Activated B cell treated with CpG ODN at 0.5 μM for 24 hours (primary cell): Measurements from ENCODE around the gene ZNF319. TPM values are rescaled to one million over a fixed set of nuclear protein-coding genes. Genes with fewer than 3 reads are reported as not detected.

ENCODE experiments used
- ATAC-seq: fragments of 200-7000 bp; cut with Tn5 transposase; one replicate; pipeline ENCODE4 v1.10.0; 2021; ENCODE audit warnings: low read depth, mild to moderate bottlenecking, moderate library complexity
- CTCF ChIA-PET: fragments of 350-600 bp; sonication (Branson Sonifier 250); formaldehyde crosslinking; loops from one replicate; lab custom pipeline; 2021; ENCODE audit warnings: antibody characterized with exemption; lab: Charles Lee
- POLR2A ChIA-PET: fragments of 350-600 bp; sonication (Branson Sonifier 250); formaldehyde crosslinking; loops from one replicate; lab custom pipeline; 2021; ENCODE audit warnings: antibody characterized with exemption; lab: Charles Lee
- DNase-seq: peaks from one replicate; pipeline ENCODE4 v3.0.0; 2022
- H3K27ac Mint-ChIP-seq: one replicate; pipeline ENCODE4 v1.8.0; 2020; ENCODE audit warnings: mixed read lengths
- H3K27me3 Mint-ChIP-seq: one replicate; pipeline ENCODE4 v1.8.0; 2021; ENCODE audit warnings: mixed read lengths
- H3K36me3 Mint-ChIP-seq: one replicate; pipeline ENCODE4 v1.8.0; 2021; ENCODE audit warnings: low read depth, mixed read lengths
- H3K4me1 Mint-ChIP-seq: one replicate; pipeline ENCODE4 v1.8.0; 2021; ENCODE audit warnings: mixed read lengths
- H3K4me3 Mint-ChIP-seq: one replicate; pipeline ENCODE4 v1.8.0; 2020; ENCODE audit warnings: mild to moderate bottlenecking, mixed read lengths
- H3K9me3 Mint-ChIP-seq: one replicate; pipeline ENCODE4 v1.8.0; 2020; ENCODE audit warnings: mixed read lengths
- CTCF ChIP-seq: fragments of 200-600 bp; IDR thresholded peaks from one replicate; pipeline ENCODE4 v1.8.0; 2022; ENCODE audit warnings: antibody characterized with exemption, mild to moderate bottlenecking
- intact Hi-C: fragments of 100-400 bp; cut with micrococcal nuclease; formaldehyde crosslinking; loops from one replicate; pipeline ENCODE4 v1.15.1; 2024
- total RNA-seq: library from RNA; stranded (reverse); gene quantifications from 2 replicates; pipeline ENCODE4 v1.2.3, GENCODE V29; 2022

The ZNF319 gene
- total RNA-seq, 1 donor from 2014 or later, result 10.6 TPM

GRCh38 chr16:58035356-58036170, 35.1 kb upstream of the ZNF319 start:
- ChIA-PET CTCF (no interaction called here), POLR2A (no interaction called here)
- ATAC-seq, result no peak
- H3K4me1 Mint-ChIP-seq, result no peaks in the 10 kb centered on the region
- H3K4me3 Mint-ChIP-seq, result no peak overlapping the region
- no peaks in the 10 kb centered on the region for H3K9me3 Mint-ChIP-seq
- no peaks in the 10 kb centered on the region for H3K36me3 Mint-ChIP-seq
- H3K27me3 Mint-ChIP-seq, result peaks cover 3% of the 10 kb centered on the region
- no peak for TF ChIP-seq CTCF
- DNase-seq, result no peak
- no peak overlapping the region for H3K27ac Mint-ChIP-seq
- intact Hi-C loops, result no loop called here

GRCh38 chr16:58034774-58035173, 34.3 kb upstream of the ZNF319 start:
- Mint-ChIP-seq H3K4me1 (no peaks in the 10 kb centered on the region), H3K36me3 (no peaks in the 10 kb centered on the region), H3K27me3 (peaks cover 6% of the 10 kb centered on the region), H3K9me3 (no peaks in the 10 kb centered on the region), H3K4me3 (no peak overlapping the region), H3K27ac (no peak overlapping the region)
- POLR2A ChIA-PET, result no interaction called here
- no peak for DNase-seq
- intact Hi-C loops, result no loop called here
- TF ChIP-seq CTCF, result no peak
- CTCF ChIA-PET, result no interaction called here
- ATAC-seq, result no peak

GRCh38 chr16:58034128-58034685, 33.7 kb upstream of the ZNF319 start:
- no peak overlapping the region for H3K27ac Mint-ChIP-seq
- no peaks in the 10 kb centered on the region for H3K4me1 Mint-ChIP-seq
- ChIA-PET POLR2A (no interaction called here), CTCF (no interaction called here)
- H3K9me3 Mint-ChIP-seq, result no peaks in the 10 kb centered on the region
- no peak overlapping the region for H3K4me3 Mint-ChIP-seq
- ATAC-seq, result no peak
- peaks cover 11% of the 10 kb centered on the region for H3K27me3 Mint-ChIP-seq
- intact Hi-C loops, result no loop called here
- H3K36me3 Mint-ChIP-seq, result no peaks in the 10 kb centered on the region
- no peak for DNase-seq
- no peak for TF ChIP-seq CTCF

- no peaks in the 10 kb centered on the region for H3K36me3 Mint-ChIP-seq
- ATAC-seq, result no peak
- H3K4me1 Mint-ChIP-seq, result no peaks in the 10 kb centered on the region
- H3K27me3 Mint-ChIP-seq, result peaks cover 19% of the 10 kb centered on the region
- CTCF ChIA-PET, result interaction anchor here (1.3 kb wide), 1 partner anchor 9 kb away, joined by 4 read pairs; no protein-coding TSS in a partner anchor
- DNase-seq, result no peak
- no peak for TF ChIP-seq CTCF
- no peaks in the 10 kb centered on the region for H3K9me3 Mint-ChIP-seq
- no peak overlapping the region for H3K4me3 Mint-ChIP-seq
- H3K27ac Mint-ChIP-seq, result no peak overlapping the region
- intact Hi-C loops, result no loop called here
- POLR2A ChIA-PET, result no interaction called here
Measured at GRCh38 chr16:58032710-58033293, 32.3 kb upstream of the ZNF319 start.
